Endothelial cell of coronary artery (primary cell): ENCODE measurements around the gene SETX. TPM values are rescaled to one million over a fixed set of nuclear protein-coding genes. Genes with fewer than 3 reads are reported as not detected.

ENCODE experiments used
- total RNA-seq: library from RNA; depleted of rRNA; stranded (reverse); fragments of >200 nt; gene quantifications from 2 replicates; pipeline ENCODE4 v1.2.3, GENCODE V29; 2014

Gene SETX
- 68.6 and 68.8 TPM in 2 replicates for total RNA-seq

GRCh38 chr9:132354637-132355355 lies at the start of gene SETX:
Gene SETX (minus strand): TSS chr9:132354986. CDS start chr9:132349428, 5,558 bp downstream.

Other genes starting within 250 kb of the SETX start
- 0.28 and 0.54 TPM in 2 replicates for gene NTNG2, start 192.9 kb downstream of the SETX start, total RNA-seq
- 10.1 and 10.4 TPM in 2 replicates for gene TTF1, start 51.9 kb upstream of the SETX start, total RNA-seq
- gene CFAP77, start 55.2 kb upstream of the SETX start, total RNA-seq = 0.09 TPM in 1 of 2 replicates, not detected in the other
- not detected in 2 replicates for gene BARHL1, start 227.6 kb upstream of the SETX start, total RNA-seq